GM13976 (cell line): Measurements from ENCODE around the gene GPRC5A.

Source experiments
- DNase-seq: peaks from one replicate; pipeline ENCODE4 v3.0.0; 2012; ENCODE audit warnings: low spot score
- in situ Hi-C: fragments of 300-500 bp; cut with MboI; formaldehyde crosslinking; loops from one replicate; pipeline ENCODE4 v1.12.0; 2022; ENCODE audit warnings: low sequenced_read_pairs, mixed read lengths, inconsistent platforms; ENCODE audit not compliant: unreplicated experiment
- TF ChIP-seq, protein P1 (sequence below): IDR thresholded peaks from 2 replicates; pipeline ENCODE4 v1.5.1; 2012; ENCODE audit warnings: borderline replicate concordance, mild to moderate bottlenecking; ENCODE audit not compliant: insufficient read depth; ENCODE audit errors: extremely low read depth, missing control alignments, control extremely low read depth

The GPRC5A gene

DNA sequence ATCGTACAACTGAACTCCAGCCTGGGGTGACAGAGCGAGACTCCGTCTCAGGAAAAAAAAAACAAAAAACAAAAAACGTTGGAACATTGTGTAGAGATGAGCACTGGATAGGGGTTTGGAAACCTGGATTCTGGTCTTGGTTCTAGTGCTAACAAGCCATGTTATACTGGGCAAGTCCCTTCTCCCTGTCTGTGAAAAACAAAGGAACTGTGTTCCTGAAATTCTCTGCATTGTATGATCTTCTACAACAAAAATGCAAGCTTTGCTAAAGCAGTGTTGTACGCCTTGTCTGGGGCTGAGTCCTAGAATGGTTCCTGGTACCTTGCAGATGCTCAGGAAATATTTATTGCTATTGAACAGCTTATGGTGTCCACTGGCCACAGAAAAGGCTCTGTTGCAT is 47.2 kb downstream of the GPRC5A start:
- TF ChIP-seq, protein P1, sequence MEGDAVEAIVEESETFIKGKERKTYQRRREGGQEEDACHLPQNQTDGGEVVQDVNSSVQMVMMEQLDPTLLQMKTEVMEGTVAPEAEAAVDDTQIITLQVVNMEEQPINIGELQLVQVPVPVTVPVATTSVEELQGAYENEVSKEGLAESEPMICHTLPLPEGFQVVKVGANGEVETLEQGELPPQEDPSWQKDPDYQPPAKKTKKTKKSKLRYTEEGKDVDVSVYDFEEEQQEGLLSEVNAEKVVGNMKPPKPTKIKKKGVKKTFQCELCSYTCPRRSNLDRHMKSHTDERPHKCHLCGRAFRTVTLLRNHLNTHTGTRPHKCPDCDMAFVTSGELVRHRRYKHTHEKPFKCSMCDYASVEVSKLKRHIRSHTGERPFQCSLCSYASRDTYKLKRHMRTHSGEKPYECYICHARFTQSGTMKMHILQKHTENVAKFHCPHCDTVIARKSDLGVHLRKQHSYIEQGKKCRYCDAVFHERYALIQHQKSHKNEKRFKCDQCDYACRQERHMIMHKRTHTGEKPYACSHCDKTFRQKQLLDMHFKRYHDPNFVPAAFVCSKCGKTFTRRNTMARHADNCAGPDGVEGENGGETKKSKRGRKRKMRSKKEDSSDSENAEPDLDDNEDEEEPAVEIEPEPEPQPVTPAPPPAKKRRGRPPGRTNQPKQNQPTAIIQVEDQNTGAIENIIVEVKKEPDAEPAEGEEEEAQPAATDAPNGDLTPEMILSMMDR: no peak
- in situ Hi-C loops: no loop called here
- no peak for DNase-seq

DNA sequence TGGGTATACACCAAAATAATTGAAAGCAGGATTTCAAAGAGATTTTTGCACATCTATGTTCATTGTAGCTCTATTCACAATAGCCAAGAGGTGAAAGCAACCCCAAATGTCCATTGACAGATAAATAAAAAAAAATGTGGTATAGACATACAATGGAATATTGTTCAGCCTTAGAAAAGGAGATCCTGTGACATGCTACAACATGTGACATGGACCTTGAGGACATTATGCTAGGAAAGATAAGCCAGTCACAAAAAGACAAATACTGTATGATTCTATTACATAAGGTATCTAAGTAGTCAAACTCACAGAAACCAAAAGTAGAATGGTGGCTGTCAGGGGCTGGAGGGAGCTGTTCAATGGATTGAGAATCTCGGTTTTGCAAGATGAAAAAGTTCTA is 48.5 kb downstream of the GPRC5A start:
- DNase-seq: no peak
- TF ChIP-seq, protein P1: no peak
- in situ Hi-C loops: no loop called here

DNA sequence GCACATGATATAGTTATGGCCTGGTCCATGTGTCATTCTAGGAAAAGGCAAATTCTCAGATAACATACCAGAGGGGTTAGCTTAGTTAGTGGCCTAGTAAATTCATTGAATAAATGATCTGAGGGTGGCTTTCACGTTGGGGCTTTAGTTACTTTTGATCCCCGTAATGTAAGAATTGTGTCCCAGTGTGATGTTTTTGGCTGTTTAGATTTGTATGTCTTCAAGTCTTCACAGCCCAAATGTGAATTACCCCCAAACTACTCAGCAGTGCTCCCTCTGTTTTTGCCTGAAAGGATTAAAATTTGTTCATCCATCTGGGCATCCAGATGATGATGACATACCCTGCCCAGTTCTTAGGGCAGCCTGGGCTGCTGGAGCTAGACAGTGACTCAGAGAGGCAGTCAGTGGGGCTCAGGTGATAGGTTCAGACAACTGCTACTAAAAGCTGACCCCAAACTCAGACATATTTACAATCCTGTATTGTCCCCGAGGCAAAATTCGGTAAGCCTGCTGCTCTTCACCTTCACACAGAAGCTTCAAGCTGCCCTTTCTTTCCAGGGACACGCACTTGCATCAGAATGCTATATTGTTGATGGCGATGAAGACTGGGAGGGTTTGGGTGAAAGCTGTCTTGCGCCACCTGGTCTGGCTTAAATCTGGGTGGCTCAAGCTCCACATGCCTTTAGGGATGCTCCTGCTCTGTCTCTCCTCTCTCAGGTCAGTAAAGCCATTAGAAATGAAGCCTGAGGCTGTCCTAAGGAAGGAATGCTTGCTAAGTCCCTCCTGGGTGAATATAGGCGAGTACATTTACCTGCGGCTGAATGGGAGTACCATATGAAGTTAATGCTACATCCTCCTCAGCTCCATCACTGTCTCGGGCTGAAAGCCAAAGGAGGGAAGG is 50.3 kb downstream of the GPRC5A start:
- in situ Hi-C loops: no loop called here
- TF ChIP-seq, protein P1: no peak
- no peak for DNase-seq

DNA sequence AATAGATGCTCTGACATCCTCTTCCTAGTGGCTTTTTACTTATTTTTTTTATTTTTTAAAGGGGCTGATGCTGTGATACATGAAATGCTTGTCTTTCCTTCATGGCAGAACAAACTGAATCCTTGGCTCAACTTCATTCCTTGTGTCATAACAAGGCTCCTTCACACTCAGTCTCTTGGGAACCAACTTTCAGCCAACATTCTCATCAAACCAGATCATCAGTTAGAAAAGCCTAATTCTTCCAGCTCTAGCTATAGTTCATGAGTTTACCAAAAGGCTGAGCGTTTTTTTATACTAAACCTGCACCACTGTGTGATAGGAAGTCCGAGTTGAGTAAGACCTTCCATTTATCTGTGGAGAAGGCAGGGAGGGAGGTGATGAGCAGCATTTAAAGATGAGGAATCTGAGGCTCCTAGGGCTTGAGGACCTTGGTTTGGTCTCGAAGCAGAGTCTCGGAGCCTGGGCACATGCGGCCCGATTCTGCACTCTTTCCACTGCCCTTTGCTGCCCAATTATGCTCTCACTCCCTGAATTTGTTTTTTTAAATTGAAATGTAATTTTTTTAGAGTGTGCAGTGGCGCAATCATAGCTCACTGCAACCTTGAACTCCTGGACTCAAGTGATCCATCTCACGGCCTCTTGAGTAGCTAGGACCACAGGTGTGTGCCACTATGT is 52.4 kb downstream of the GPRC5A start:
- TF ChIP-seq, protein P1: no peak
- DNase-seq: no peak
- in situ Hi-C loops: no loop called here

DNA sequence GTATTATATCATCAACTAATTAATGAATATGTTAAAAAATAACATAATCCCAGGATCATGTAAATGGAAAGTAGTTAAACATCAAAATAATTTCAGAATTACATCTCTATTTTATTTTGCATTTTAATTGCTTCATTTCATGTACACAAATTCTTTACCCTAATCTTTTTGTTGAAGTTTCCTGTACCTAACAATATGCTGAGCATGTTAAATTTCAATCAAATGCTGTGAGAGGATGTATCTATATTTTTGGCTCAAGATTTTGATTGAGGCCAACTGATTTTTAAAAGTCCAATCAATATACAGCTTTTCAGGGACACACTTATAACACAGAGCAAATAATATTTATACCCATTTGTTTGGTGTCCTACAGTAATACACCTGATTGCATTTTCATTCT is 54.2 kb downstream of the GPRC5A start:
- TF ChIP-seq, protein P1: no peak
- no peak for DNase-seq
- in situ Hi-C loops: no loop called here

DNA sequence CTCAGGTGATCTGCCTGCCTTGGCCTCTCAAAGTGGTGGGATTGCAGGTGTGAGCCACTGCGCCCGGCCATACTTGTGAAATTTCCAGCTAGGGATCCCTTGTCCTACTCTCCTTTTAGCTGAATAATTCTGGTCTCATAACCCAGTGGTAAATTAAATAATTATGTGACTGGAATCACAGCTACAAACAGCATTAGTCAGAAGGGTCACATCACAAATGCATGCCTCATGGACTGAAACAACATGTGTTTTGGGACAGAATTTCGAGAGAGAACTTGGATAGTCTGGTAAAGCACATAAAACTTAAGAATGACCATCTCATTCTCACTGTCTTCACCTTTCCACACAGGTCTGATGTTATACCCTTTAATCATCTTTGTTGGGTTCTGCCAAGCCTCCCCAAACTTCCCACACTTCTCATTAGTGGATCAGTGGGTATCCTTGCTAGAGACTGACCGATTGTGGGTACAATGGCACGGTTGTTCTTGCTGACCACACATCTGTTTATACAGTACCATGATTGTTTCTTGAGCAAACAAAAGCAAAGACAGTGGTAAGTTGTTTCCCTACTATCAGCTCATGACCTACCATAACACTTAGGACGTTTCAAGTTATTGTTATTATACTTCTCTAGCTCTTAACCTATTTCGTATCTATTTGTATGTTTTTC is 55.5 kb downstream of the GPRC5A start:
- TF ChIP-seq, protein P1: no peak
- DNase-seq: no peak
- in situ Hi-C loops: no loop called here
